GM12874 (cell line): ENCODE results near the gene LAMA3.

Experiments
- CTCF ChIP-seq: IDR thresholded peaks from 2 replicates; pipeline ENCODE4 v1.5.1; 2011; ENCODE audit warnings: low read depth, mild to moderate bottlenecking, control low read depth, low read length, moderate library complexity; ENCODE audit not compliant: insufficient read depth

Gene LAMA3

GRCh38 chr18:23689031-23689615 is at the start of gene LAMA3:
TSS of gene LAMA3 (plus strand) at chr18:23689453. CDS start at chr18:23689684, 231 bp downstream.
- peak; percentile 46 for TF ChIP-seq CTCF

- no peak for TF ChIP-seq CTCF
Observed at GRCh38 chr18:23640052-23640451, 49.2 kb upstream of the LAMA3 start.

DNA sequence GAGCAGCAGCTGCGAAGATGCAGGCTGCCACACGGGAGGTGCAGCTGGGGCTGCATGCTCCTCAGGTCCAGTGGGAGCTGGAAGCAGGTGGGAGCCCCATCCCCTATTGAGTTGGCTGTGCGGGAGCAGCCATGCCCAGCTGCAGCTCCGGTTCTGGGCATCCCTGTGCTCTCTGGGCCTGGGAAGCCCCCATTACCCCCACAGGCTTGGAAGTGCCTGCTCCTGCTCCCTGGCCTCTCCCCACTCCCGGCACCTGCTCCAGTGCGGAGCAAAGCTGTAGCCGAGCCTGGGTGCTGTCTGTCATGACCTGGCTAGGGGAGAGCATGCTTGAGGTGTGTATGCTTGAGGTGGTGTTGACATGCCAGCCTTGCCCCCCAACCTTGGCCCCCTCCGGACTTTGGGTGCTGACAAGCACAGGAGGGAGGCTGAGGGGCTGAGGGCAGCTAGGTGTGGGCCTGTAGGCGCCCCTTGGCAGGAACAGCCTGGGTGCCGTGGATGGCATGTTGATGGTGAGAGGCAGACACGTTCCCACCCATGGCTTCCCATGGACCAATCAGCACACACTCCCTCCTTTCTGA is 48.0 kb upstream of the LAMA3 start:
- no peak for TF ChIP-seq CTCF

DNA sequence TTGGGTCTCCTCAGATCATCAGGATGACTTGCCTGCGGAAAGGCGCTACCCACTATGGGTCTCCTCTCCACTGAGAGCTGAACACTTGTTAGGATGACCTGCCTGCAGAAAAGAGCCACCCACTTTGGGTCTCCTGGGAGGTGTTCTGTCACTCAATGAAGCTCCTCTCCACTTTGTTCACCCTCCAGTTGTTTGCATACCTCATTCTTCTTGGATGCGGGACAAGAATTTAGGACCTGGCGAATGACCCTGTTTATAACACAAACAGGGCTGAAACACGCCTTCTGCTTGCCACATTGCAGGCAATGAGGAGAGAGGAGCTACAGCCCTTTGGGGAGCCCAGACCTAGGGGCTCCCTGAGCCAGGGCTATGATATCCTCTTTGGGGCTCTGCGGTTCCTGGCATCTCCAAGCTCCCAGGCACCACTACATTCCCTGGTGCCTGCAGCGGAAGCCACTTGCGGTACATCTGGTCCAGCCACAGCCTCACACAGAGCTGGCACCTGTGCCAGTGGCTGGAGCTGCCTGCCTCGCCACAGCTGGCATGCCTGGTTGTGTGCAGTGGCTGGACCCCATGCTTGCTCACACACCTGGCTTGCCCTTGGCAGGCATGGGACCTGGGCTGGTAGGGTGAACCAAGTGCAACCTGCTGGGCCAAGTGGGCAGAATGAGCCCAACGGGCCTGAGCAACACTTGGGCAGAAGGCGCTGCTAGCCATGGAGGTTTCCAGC is 47.2 kb upstream of the LAMA3 start:
- TF ChIP-seq CTCF, result no peak

GRCh38 chr18:23643815-23644490 is 45.3 kb upstream of the LAMA3 start:
- TF ChIP-seq CTCF, result no peak

DNA sequence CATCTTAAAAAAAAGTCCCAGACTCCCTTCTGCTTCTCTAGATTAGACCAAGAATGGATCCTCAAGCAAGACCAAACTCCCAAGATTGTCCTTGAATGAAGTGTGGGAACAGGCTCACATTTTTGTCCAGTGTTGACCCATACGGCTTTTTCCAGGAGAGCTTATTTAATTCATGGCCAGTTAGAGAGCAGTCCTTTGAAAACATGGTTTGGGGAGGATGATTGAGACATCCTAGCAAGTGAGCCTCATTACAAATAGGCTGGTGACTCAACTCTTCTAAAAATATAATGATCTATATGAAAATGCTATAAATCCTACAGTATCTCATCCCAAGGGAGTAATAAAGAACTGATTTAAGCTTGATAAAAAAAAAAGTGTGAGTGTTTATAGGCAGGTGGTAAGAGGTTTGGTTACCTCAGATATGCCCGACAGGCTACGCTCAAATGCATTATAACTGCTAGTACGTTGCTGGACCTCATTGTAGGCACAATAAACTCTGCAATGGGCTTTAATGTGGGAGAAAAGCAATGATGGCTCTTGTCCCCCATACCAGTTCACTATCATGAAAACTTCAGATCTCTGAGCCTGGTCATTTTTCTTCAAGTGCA is 43.6 kb upstream of the LAMA3 start:
- no peak for TF ChIP-seq CTCF

DNA sequence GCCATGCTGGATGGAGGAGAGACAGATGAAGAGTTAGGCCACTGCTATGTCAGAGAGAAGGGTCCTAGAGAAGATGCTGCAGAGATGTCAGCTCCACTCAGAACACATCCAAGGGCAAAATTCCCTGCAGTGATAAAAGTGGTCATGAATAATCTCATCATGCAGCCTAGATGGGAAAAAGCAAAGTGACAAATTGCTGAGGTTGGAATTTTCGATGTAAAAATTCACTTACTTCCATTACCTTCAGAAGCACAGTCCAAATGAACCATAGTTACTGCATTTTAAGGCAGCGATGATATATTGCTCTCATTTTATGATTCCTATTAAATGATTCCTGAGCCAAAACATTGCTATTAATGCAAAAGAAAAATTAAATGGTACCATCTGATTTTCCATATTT is 43.0 kb upstream of the LAMA3 start:
- TF ChIP-seq CTCF, result no peak
